GM12878 (cell line): ENCODE measurements around the gene PCARE. TPM values are rescaled to one million over a fixed set of nuclear protein-coding genes. Genes with fewer than 3 reads are reported as not detected.

Experiments
- ATAC-seq: fragments of 200-7000 bp; cut with Tn5 transposase; 3 replicates; pipeline ENCODE4 v1.9.1; 2020; ENCODE audit warnings: mild to moderate bottlenecking, moderate library complexity
- BruUV-seq: library from RNA; stranded (reverse); fragments of 400-500 nt; replicated peaks from 2 replicates; lab custom pipeline; 2021; lab: Mats Ljungman, UMichigan
- CTCF ChIA-PET: fragments of 300-600 bp; sonication (Branson Sonifier 250); formaldehyde crosslinking; extraction: SDS; loops from one replicate; lab custom pipeline; 2021; ENCODE audit warnings: inconsistent platforms; lab: Yijun Ruan, JAX
- POLR2A ChIA-PET: fragments of 350-600 bp; formaldehyde crosslinking; extraction: SDS; loops from one replicate; lab custom pipeline; 2021; ENCODE audit warnings: inconsistent platforms; lab: Charles Lee
- RAD21 ChIA-PET: fragments of 300-600 bp; sonication (Branson Sonifier 250); formaldehyde crosslinking; loops from one replicate; lab custom pipeline; 2023; ENCODE audit warnings: antibody characterized with exemption; ENCODE audit not compliant: unreplicated experiment; lab: Charles Lee
- SMC1A ChIA-PET: fragments of 300-600 bp; sonication (Branson Sonifier 250); formaldehyde crosslinking; loops from one replicate; lab custom pipeline; 2023; ENCODE audit not compliant: unreplicated experiment, uncharacterized antibody; lab: Charles Lee
- DNase-seq: peaks from one replicate; pipeline ENCODE4 v3.0.0-alpha.2; 2011; ENCODE audit warnings: low read depth, low spot score
- FAIRE-seq: peaks from 3 replicates; lab custom pipeline; 2011; peaks lifted over from hg19 to GRCh38; lab: Jason Lieb, UNC
- H2AFZ ChIP-seq: 2 replicates; pipeline ENCODE4 v1.6.0; 2011; ENCODE audit warnings: low read depth, low read length, control low read depth; ENCODE audit not compliant: control insufficient read depth
- H3K27ac ChIP-seq: 2 replicates; pipeline ENCODE4 v1.5.1; 2011; ENCODE audit warnings: control low read depth; ENCODE audit not compliant: control insufficient read depth, insufficient read depth
- H3K27me3 ChIP-seq, 2 experiments: replicated peaks in 1 of 2; 2 replicates each; pipeline versions ENCODE4 v1.6.0 to v1.6.1; 2011; ENCODE audit warnings: low read length in 1 of 2; ENCODE audit not compliant: control insufficient read depth in 2 of 2, insufficient read depth in 2 of 2
- H3K36me3 ChIP-seq, 2 experiments: 2 replicates each; pipeline ENCODE4 v1.5.1; 2011; ENCODE audit warnings: low read length in 1 of 2; ENCODE audit not compliant: control insufficient read depth in 2 of 2, insufficient read depth in 2 of 2
- H3K4me1 ChIP-seq: 2 replicates; pipeline ENCODE4 v1.6.1; 2011; ENCODE audit warnings: mild to moderate bottlenecking, low read length, moderate library complexity, mixed read lengths; ENCODE audit not compliant: control insufficient read depth, insufficient read depth
- H3K4me2 ChIP-seq: 2 replicates; pipeline ENCODE4 v1.6.0; 2011; ENCODE audit warnings: control low read depth; ENCODE audit not compliant: control insufficient read depth, insufficient read depth
- H3K4me3 ChIP-seq: fragments of 200-600 bp; sonication (generic); 2 replicates; pipeline ENCODE4 v1.5.1; 2016
- H3K79me2 ChIP-seq: 2 replicates; pipeline ENCODE4 v1.6.0; 2011; ENCODE audit warnings: low read length; ENCODE audit not compliant: control insufficient read depth, insufficient read depth
- H3K9ac ChIP-seq: 2 replicates; pipeline ENCODE4 v1.8.0; 2011; ENCODE audit warnings: low read length, control low read depth, mixed read lengths; ENCODE audit not compliant: control insufficient read depth, insufficient read depth
- H3K9me3 ChIP-seq: replicated peaks from 3 replicates; pipeline ENCODE4 v1.5.1; 2011; ENCODE audit warnings: mild to moderate bottlenecking, low read length; ENCODE audit not compliant: control insufficient read depth, insufficient read depth
- H4K20me1 ChIP-seq: 2 replicates; pipeline ENCODE4 v1.6.0; 2011; ENCODE audit not compliant: control insufficient read depth, insufficient read depth
- BHLHE40 ChIP-seq, 2 experiments: fragments of 450-650 bp in 1 of 2; IDR thresholded peaks; 2 replicates each; pipeline ENCODE4 v1.6.1; 2011 to 2017; ENCODE audit warnings: low read depth in 2 of 2, borderline replicate concordance in 1 of 2, improper control_type of control experiment in 1 of 2, low read length in 1 of 2, mild to moderate bottlenecking in 1 of 2
- CBX5 ChIP-seq: sonication (generic); IDR thresholded peaks from 2 replicates; pipeline ENCODE4 v1.6.1; 2016; ENCODE audit warnings: low read depth, moderate library complexity, mild to moderate bottlenecking, inconsistent platforms
- CREM ChIP-seq: IDR thresholded peaks from 2 replicates; pipeline ENCODE4 v1.6.1; 2014; ENCODE audit warnings: antibody characterized with exemption, low read depth
- NR2C1 ChIP-seq: fragments of 450-650 bp; IDR thresholded peaks from 2 replicates; pipeline ENCODE4 v1.6.1; 2017; ENCODE audit warnings: antibody characterized with exemption, mild to moderate bottlenecking, moderate library complexity
- SREBF1 ChIP-seq: IDR thresholded peaks from 2 replicates; pipeline ENCODE4 v1.6.1; 2012; ENCODE audit warnings: mild to moderate bottlenecking, low read length
- STAT1 ChIP-seq: fragments of 450-650 bp; conservative IDR thresholded peaks from 2 replicates; pipeline ENCODE4 v1.6.1; 2014; ENCODE audit warnings: antibody characterized with exemption, mild to moderate bottlenecking
- TCF12 ChIP-seq: IDR thresholded peaks from 2 replicates; pipeline ENCODE4 v1.6.1; 2011; ENCODE audit warnings: low read depth, mild to moderate bottlenecking, low read length
- ZNF384 ChIP-seq: IDR thresholded peaks from 2 replicates; pipeline ENCODE4 v1.6.1; 2012; ENCODE audit warnings: low read depth, mild to moderate bottlenecking, low read length, improper control_type of control experiment, borderline replicate concordance
- WGBS: methylation state at CpG from one replicate; pipeline ENCODE4 v1.1.6; 2016; ENCODE audit warnings: low lambda C conversion rate; ENCODE audit not compliant: insufficient replicate concordance, insufficient coverage; ENCODE audit errors: missing lambda C conversion rate; 5-methylcytosine and 5-hydroxymethylcytosine counted together
- in situ Hi-C: fragments of 300-500 bp; cut with MboI; formaldehyde crosslinking; loops from 9 replicates; pipeline ENCODE4 v1.14.3; 2018; ENCODE audit warnings: mixed read lengths
- intact Hi-C: fragments of 100-400 bp; cut with micrococcal nuclease; formaldehyde crosslinking; loops from one replicate; pipeline ENCODE4 v1.14.2; 2022; ENCODE audit not compliant: unreplicated experiment
- polyA plus RNA-seq, 11 experiments: library from polyadenylated mRNA; depleted of rRNA in 4 of 11; unstranded in 6 of 11; stranded (reverse) in 5 of 11; fragments of >200 nt; fragmentation: Nextera tagmentation in 4 of 11; fragmentation: Illumina TruSeq in 1 of 11; extraction: Ambion mirVana in 4 of 11; extraction: Trizol in 1 of 11; gene quantifications; 1 replicate in 1 of 11; 2 replicates in 10 of 11; pipeline versions ENCODE4 v1.2.1 to v1.2.3, GENCODE V29; 2011 to 2016; ENCODE audit warnings: inconsistent platforms in 2 of 11, missing spikeins in 2 of 11, low read depth in 1 of 11
- total RNA-seq, 4 experiments: library from RNA; depleted of rRNA in 3 of 4; stranded (reverse); fragments of >200 nt in 3 of 4; fragmentation: Illumina TruSeq in 1 of 4; extraction: Trizol in 1 of 4; gene quantifications; 2 replicates each; pipeline versions ENCODE4 v1.2.1 to v1.2.3, GENCODE V29; 2013 to 2021
- TF ChIP-seq, protein P1 (sequence below): fragments of 150-350 bp; IDR thresholded peaks from 2 replicates; pipeline ENCODE4 v1.6.1; 2016; ENCODE audit warnings: low read depth, low read length
- TF ChIP-seq, protein P2 (sequence below): IDR thresholded peaks from 2 replicates; pipeline ENCODE4 v1.6.1; 2012; ENCODE audit warnings: low read depth, low read length, improper control_type of control experiment

The PCARE gene
- total and polyA plus RNA-seq, 10 of the 15 experiments (the other 5 are each of a cell fraction or from before 2014, with no cell fraction given) = 0.04 to 0.08 (median 0.06) TPM; not detected in 5

DNA sequence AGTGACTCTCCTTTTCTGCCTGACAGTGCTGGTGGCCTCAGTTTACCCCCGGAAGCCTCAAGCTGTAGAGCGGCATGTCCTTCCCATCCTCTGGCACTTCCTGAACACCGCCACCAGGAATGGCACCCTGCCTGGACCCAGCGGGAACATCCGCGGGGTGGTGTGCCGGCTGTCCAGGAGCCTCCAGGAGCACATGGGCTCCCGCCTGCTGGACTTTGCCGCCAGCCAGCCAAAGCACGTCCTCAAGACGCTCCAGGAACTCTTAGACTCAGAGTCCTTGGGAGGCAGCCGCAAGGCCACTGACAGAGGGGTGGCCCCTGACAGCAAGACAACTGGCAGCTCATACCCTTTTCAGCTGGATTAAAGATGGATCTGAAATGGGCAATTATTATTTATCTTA, 22.6 kb downstream of the PCARE start:
- Histone ChIP-seq H3K27ac (no peak overlapping the region), H3K79me2 (no peaks in the 10 kb centered on the region), H4K20me1 (no peaks in the 10 kb centered on the region), H3K9ac (no peak overlapping the region), H3K4me1 (no peaks in the 10 kb centered on the region), H3K4me2 (no peak overlapping the region), H3K36me3 (no peaks in the 10 kb centered on the region), H3K9me3 (no peaks in the 10 kb centered on the region), H3K27me3 (peaks cover 0 to 2% of the 10 kb centered on the region in 2 experiments; a peak in 1 of 4 replicates), H3K4me3 (no peak overlapping the region), H2AFZ (no peak overlapping the region)
- TF ChIP-seq BHLHE40 (IDR thresholded peaks at IDR 0.05; ENCODE audit: borderline replicate concordance in 1 of 2, low read depth in 2 of 2, low read length in 1 of 2) (no peak), STAT1 (no peak), SREBF1 (no peak), NR2C1 (no peak), ZNF384 (no peak), CREM (no peak), TCF12 (no peak), CBX5 (no peak)
- TF ChIP-seq, protein P1, sequence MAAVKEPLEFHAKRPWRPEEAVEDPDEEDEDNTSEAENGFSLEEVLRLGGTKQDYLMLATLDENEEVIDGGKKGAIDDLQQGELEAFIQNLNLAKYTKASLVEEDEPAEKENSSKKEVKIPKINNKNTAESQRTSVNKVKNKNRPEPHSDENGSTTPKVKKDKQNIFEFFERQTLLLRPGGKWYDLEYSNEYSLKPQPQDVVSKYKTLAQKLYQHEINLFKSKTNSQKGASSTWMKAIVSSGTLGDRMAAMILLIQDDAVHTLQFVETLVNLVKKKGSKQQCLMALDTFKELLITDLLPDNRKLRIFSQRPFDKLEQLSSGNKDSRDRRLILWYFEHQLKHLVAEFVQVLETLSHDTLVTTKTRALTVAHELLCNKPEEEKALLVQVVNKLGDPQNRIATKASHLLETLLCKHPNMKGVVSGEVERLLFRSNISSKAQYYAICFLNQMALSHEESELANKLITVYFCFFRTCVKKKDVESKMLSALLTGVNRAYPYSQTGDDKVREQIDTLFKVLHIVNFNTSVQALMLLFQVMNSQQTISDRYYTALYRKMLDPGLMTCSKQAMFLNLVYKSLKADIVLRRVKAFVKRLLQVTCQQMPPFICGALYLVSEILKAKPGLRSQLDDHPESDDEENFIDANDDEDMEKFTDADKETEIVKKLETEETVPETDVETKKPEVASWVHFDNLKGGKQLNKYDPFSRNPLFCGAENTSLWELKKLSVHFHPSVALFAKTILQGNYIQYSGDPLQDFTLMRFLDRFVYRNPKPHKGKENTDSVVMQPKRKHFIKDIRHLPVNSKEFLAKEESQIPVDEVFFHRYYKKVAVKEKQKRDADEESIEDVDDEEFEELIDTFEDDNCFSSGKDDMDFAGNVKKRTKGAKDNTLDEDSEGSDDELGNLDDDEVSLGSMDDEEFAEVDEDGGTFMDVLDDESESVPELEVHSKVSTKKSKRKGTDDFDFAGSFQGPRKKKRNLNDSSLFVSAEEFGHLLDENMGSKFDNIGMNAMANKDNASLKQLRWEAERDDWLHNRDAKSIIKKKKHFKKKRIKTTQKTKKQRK = no peak
- TF ChIP-seq, protein P2, sequence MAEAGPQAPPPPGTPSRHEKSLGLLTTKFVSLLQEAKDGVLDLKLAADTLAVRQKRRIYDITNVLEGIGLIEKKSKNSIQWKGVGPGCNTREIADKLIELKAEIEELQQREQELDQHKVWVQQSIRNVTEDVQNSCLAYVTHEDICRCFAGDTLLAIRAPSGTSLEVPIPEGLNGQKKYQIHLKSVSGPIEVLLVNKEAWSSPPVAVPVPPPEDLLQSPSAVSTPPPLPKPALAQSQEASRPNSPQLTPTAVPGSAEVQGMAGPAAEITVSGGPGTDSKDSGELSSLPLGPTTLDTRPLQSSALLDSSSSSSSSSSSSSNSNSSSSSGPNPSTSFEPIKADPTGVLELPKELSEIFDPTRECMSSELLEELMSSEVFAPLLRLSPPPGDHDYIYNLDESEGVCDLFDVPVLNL = no peak
- intact Hi-C loops (no loop called here), in situ Hi-C loops (no loop called here)
- ChIA-PET RAD21 (no interaction called here), POLR2A (no interaction called here), SMC1A (interaction anchor here (1.1 kb wide), 1 partner anchor 150 kb away, joined by 3 read pairs; no protein-coding TSS in a partner anchor), CTCF (no interaction called here)
- WGBS = 87% methylated on average over 11 of the region's 12 CpGs
- no peak for ATAC-seq
- BruUV-seq = no TSS peak
- no peak for DNase-seq
- no peak for FAIRE-seq
